SK-N-SH treated with all-trans-retinoic acid at 6 μM for 48 hours (cell line): Measurements from ENCODE around the gene PDE7B.

ENCODE experiments used
- ARNTL ChIP-seq: fragments of 450-650 bp; formaldehyde crosslinking; IDR thresholded peaks from 2 replicates; pipeline ENCODE4 v1.5.0; 2020; ENCODE audit warnings: low read depth, mild to moderate bottlenecking, moderate library complexity, borderline replicate concordance
- ESRRG ChIP-seq: fragments of 250-450 bp; sonication (Bioruptor Pico); IDR thresholded peaks from 2 replicates; pipeline ENCODE4 v1.6.1; 2021; ENCODE audit warnings: mild to moderate bottlenecking
- PATZ1 ChIP-seq: fragments of 250-450 bp; sonication (Bioruptor Pico); IDR thresholded peaks from 2 replicates; pipeline ENCODE4 v1.8.0; 2020; ENCODE audit warnings: mild to moderate bottlenecking, moderate library complexity, borderline replicate concordance
- TCF4 ChIP-seq: fragments of 250-450 bp; sonication (Bioruptor Pico); IDR thresholded peaks from 2 replicates; pipeline ENCODE4 v1.8.0; 2021; ENCODE audit warnings: mild to moderate bottlenecking, moderate library complexity, borderline replicate concordance
- TSHZ2 ChIP-seq: fragments of 250-450 bp; sonication (Bioruptor Pico); IDR thresholded peaks from 2 replicates; pipeline ENCODE4 v1.5.0; 2020; ENCODE audit warnings: mild to moderate bottlenecking, moderate library complexity
- ZC3H10 ChIP-seq: fragments of 250-450 bp; sonication (Bioruptor Pico); IDR thresholded peaks from 2 replicates; pipeline ENCODE4 v1.5.1; 2021; ENCODE audit warnings: mild to moderate bottlenecking, moderate library complexity
- ZFP3 ChIP-seq: fragments of 250-450 bp; sonication (Bioruptor Pico); IDR thresholded peaks from 2 replicates; pipeline ENCODE4 v1.5.0; 2020; ENCODE audit warnings: mild to moderate bottlenecking, moderate library complexity
- ZNF565 ChIP-seq: fragments of 450-650 bp; formaldehyde crosslinking; conservative IDR thresholded peaks from 2 replicates; pipeline ENCODE4 v1.5.0; 2020; ENCODE audit warnings: low read depth, mild to moderate bottlenecking, moderate library complexity
- ZNF8 ChIP-seq: fragments of 450-650 bp; formaldehyde crosslinking; IDR thresholded peaks from 2 replicates; pipeline ENCODE4 v1.5.0; 2020; ENCODE audit warnings: mild to moderate bottlenecking, moderate library complexity

GRCh38 chr6:136125585-136125984 is 274.1 kb downstream of the PDE7B start:
- TF ChIP-seq ZNF8 (no peak), ZFP3 (no peak), TCF4 (CRISPR knock-in tag) (no peak), PATZ1 (CRISPR knock-in tag) (no peak), TSHZ2 (CRISPR knock-in tag) (no peak), ESRRG (no peak), ARNTL (CRISPR knock-in tag) (no peak), ZC3H10 (no peak), ZNF565 (CRISPR knock-in tag) (no peak)
